NCI-H1417 (cell line): ENCODE data around the gene CERS1.
A peak's percentile ranks its signal among the peaks of the same experiment; 100 is the strongest.

Experiments used
- DNase-seq, 3 experiments: peaks; one replicate each; lab custom pipeline; 2025; lab: John Stamatoyannopoulos, UW

Gene CERS1

GRCh38 chr19:18895824-18896341 is at the start of gene CERS1:
Gene CERS1, minus strand, starts transcription at chr19:18896158. Its CDS starts 86 bp downstream, at chr19:18896072.
- DNase-seq, result peak in 2 of 3 experiments; percentile 55 to 67

- no peak for DNase-seq
Measured at GRCh38 chr19:18945297-18945696, 49.3 kb upstream of the CERS1 start.

- no peak for DNase-seq
Measured at GRCh38 chr19:18943465-18943864, 47.5 kb upstream of the CERS1 start.

GRCh38 chr19:18942692-18943091 is 46.7 kb upstream of the CERS1 start:
- DNase-seq, result no peak

GRCh38 chr19:18941628-18942354 is 45.8 kb upstream of the CERS1 start:
- DNase-seq, result no peak

GRCh38 chr19:18940769-18941627 is 45.0 kb upstream of the CERS1 start, which contains the start of gene HOMER3:
Gene HOMER3, minus strand, starts transcription at chr19:18941217. Its CDS starts 2,235 bp downstream, at chr19:18938982.
- peak; percentile 28 to 60 (median 55) for DNase-seq

GRCh38 chr19:18939922-18940768 is 44.2 kb upstream of the CERS1 start:
- peak in 1 of 3 experiments; percentile 4 for DNase-seq

GRCh38 chr19:18939163-18939562 is 43.2 kb upstream of the CERS1 start:
- DNase-seq, result no peak

GRCh38 chr19:18933297-18933696 is 37.3 kb upstream of the CERS1 start:
- DNase-seq, result no peak

GRCh38 chr19:18932216-18932841 is 36.4 kb upstream of the CERS1 start:
- peak in 2 of 3 experiments; percentile 15 to 21 for DNase-seq

GRCh38 chr19:18931316-18932162 is 35.6 kb upstream of the CERS1 start:
- DNase-seq, result no peak

GRCh38 chr19:18929311-18929710 is 33.4 kb upstream of the CERS1 start:
- no peak for DNase-seq

GRCh38 chr19:18928018-18928805 is 32.3 kb upstream of the CERS1 start:
- no peak for DNase-seq

- DNase-seq, result no peak
Measured at GRCh38 chr19:18924684-18925213, 28.8 kb upstream of the CERS1 start.

- DNase-seq, result no peak
Measured at GRCh38 chr19:18922228-18922985, 26.4 kb upstream of the CERS1 start.

- no peak for DNase-seq
Measured at GRCh38 chr19:18921593-18921992, 25.6 kb upstream of the CERS1 start.

- no peak for DNase-seq
Measured at GRCh38 chr19:18920400-18920799, 24.4 kb upstream of the CERS1 start.

- DNase-seq, result no peak
Measured at GRCh38 chr19:18919900-18920214, 23.9 kb upstream of the CERS1 start.
